Measurements from ENCODE around the gene LRRC56.

LRRC56 gene

DNA sequence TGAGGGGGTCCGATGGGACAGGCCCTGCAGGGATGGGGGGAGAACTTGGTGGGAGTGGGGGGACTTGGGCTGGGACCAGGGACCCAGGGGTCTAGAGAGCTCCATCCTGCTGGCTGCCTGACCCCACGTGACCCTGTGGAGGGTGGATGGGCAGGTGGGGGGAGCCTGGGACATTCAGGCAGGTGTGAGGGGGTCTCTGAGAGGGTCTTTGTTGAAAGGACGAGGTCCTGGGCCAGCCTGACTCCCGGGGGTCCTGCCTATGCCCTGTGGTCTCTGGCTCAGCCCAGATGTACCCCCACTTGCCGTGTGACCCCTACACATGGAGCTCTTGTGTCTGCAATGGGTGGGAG lies 7.5 kb downstream of the LRRC56 start:
- no peak for FAIRE-seq

DNA sequence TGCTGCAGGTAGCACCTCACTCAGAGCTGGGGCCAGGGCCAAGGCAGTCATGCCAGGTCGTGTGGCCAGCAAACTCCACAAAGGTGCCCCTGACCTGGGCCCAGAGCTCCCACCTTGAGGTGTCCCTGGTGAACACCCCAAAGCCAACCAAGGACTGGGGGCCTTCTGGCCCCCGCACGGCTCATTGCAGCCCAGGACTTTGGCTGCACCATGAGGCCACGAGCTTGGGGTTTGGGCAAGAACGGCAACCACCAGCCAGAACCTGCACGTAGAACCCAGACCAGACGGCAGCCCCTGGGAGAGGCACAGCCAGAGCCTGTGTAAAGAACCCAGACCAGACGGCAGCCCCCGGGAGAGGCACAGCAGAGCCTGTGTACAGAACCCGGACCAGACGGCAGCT lies 7.8 kb downstream of the LRRC56 start:
- FAIRE-seq, result no peak

DNA sequence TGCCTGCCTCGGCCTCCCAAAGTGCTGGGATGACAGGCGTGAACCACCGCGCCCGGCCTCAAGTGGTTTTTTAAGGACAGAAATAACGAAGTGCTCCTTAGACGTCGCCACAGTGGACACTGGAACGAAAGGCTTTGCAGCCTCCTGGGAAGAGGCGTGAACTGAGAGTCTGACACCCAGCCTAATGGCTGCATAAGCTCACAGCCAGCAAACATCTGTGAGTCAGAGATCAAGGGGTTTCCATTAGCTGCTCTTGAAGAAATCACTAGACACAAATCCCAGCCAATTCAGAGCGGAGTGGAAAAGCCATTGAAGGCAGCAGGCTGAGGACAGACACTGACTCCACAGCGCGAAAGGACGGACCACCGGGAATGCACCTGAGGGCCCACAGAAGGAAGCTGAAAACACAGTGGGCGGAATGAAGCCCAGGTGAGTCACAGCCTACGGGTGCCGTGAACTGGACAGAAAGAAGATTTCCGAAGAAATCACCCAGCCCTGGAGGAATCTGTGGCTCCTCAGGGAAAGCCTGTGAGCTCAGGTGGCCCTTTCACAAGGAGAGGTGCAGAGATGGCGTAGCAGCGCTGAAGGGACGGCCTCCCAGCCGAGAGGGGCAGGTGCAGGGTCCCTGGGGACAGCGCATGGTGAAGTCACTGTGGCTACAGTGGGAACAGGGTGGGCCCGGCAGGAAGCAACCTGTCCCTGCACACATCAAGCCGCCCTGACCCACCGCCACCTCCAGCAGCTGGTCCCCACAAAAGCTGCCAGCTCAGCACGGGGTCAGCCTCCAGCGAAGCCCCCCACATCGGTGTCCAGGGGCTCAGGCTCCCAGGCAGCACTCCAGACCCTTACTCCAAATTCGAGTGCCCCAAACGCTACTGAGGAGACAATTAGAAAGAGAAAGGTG lies 11.6 kb downstream of the LRRC56 start:
- no peak for FAIRE-seq

DNA sequence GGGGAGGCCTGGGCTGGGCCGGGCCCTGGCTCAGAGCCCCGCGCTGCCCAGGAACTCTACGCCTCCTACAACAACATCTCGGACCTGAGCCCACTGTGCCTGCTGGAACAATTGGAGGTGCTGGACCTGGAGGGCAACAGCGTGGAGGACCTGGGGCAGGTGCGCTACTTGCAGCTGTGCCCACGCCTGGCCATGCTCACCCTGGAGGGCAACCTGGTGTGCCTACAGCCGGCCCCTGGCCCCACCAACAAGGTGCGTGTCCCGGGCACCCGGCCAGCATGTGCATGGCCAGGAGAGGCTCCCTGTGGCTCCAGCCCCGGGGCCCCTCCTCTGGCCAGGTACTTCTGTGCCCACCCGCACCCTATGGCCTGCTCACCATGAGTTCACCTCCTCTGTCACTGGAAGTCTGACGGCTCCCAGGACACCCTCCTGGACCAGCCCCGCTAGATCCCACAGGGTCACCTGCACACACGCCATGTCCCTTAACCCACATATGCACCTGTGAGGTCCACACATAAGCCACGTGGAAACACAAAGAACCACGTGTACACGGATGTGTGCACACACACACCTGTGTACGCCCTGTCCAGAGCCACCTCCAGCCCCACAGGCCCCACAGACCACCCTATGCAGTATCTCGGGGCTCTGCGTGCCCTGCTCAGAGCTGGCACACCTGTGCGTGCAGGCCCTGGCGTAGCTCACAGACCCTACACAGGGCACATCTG lies 12.9 kb downstream of the LRRC56 start:
- FAIRE-seq, result no peak

DNA sequence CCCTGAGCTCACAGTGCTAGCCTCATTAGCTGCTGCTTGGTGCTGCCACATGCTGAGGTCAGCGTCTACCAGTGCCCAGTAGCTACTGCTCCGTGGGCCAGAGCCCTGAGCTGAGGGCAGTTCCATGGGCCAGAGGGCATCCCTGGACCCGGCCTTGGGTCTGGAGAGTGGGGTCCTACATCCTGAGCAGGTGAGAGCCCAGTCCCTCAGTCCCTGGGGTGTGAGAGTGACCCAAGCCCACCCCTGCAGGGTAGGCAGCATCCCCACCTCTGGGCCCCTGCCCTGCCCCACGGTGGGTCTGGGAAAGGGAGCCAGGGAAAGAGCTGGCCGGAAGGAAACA lies 13.4 kb downstream of the LRRC56 start:
- FAIRE-seq, result no peak

DNA sequence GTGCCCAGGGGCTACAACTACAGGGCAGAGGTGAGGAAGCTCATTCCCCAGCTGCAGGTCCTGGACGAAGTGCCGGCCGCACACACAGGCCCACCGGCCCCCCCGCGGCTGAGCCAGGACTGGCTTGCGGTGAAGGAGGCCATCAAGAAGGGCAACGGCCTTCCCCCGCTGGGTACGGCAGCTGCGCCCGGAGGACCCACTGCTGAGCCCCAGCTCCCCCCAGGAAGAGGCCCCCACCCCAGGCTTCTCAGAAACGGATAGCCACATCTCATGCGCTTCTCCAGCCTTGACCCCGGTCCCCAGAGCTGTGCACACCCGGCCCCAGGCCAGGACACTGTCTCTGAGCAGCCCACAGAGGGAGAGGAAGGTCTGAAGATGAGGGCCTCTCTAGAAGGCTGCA lies 13.8 kb downstream of the LRRC56 start:
- FAIRE-seq, result no peak

DNA sequence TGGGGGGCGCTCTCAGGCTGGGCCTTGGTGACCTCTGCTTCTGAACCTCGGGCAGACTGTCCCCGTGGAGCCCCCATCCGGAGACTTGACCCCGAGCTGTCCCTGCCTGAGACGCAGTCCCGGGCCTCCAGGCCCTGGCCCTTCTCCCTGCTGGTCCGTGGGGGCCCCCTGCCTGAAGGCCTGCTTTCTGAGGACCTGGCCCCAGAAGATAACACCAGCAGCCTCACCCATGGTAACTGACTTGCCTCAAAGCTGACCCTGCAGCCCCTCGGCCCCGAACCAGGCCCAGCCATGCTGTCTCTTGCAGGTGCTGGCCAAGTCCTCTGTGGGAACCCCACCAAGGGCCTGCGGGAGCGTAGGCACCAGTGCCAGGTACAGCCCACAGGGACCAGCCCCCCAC lies 14.3 kb downstream of the LRRC56 start:
- no peak for FAIRE-seq

DNA sequence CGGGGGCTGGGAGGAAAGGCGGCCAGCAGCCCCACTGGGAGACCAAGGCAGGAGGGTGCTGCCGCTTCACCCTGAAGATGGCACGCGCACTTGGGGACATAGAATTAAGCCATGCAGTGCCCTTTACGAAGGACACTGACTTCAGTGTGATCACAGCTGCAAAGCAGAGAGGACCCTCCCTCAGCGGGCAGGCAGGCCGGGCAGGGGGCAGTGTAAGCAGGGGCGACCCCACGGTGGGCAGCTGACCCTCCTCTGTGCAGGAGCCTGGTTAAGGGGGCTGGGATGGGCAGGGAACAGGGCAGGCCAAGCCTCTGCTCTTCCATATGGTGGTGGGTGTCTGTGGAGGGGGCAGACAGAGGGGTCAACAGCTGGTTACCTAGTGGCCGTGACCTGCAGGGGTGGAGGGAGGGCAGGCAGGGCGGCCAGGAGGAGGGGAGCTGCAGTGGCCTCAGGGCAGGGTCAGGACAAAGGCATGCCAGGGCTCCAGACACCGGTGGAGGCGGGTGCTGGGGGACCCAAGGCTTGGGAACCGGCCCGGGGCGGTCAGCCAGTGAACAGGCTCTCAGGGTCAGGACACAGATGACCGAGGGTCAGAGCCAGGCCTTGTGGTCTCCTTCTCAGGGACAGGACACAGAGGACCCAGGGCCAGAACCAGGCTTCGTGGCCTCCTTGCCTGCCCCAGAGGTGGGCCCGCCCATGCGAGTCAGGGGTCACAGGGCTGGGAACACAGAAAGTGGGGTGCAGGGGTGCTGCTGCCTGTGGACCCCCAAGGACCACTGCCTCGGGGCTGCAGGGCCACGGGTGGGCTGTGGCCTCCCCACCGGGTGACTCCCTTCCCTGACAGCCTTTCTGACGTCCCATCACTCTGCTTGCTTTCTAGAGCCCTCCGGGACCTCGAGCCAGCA lies 16.0 kb downstream of the LRRC56 start:
- FAIRE-seq, result no peak

DNA sequence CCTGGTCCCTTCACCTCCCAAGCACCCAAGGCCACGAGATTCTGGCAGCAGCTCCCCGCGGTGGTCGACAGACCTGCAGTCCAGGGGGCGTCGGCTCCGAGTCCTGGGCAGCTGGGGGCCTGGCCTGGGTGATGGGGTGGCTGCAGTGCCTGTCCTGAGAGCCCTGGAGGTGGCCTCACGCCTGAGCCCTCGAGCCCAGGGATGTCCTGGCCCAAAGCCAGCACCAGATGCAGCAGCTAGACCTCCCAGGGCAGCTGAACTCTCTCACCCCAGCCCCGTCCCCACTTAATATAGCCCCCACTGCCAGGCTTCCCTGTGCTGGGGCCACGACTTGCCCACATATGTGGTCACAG lies 16.6 kb downstream of the LRRC56 start:
- no peak for FAIRE-seq

DNA sequence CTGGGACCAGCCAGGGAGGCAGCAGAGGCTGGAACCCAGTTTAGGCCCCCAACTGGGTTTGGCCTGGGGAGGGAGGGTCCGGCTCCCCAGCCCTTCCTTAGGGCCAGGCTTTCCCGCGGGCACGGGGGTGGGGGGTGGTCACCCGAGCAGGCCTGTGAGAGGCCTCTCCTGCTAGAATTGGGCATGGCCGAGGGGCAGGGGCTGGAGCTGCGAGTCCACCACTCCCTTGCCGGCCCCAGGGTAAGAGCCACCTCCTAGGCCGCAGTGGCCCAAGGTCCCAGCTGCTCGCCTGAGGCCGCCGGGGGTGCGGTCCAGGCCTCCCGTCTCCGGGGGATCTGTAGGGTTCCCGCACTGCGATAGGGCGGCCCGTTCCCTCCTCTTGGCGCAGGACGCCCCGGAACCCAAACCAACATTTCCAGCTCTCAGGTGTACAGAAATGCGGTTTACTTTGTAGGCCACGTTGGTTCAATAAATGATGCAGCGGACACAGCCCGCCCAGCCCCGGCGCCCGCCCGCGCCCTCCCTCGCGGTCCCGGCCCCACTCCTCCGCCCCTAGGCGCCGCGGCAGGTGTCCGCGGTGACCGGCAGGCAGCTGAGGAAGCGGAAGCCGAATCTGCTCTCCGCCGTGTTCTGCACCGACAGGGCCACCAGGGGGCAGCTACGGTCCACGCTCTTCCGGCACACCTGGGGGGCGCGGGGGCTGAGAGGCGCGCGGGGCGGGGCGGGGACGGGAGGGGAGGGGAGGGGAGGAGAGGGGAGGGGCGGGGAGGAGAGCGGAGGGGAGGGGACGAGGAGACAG lies 17.3 kb downstream of the LRRC56 start:
- FAIRE-seq, result no peak

DNA sequence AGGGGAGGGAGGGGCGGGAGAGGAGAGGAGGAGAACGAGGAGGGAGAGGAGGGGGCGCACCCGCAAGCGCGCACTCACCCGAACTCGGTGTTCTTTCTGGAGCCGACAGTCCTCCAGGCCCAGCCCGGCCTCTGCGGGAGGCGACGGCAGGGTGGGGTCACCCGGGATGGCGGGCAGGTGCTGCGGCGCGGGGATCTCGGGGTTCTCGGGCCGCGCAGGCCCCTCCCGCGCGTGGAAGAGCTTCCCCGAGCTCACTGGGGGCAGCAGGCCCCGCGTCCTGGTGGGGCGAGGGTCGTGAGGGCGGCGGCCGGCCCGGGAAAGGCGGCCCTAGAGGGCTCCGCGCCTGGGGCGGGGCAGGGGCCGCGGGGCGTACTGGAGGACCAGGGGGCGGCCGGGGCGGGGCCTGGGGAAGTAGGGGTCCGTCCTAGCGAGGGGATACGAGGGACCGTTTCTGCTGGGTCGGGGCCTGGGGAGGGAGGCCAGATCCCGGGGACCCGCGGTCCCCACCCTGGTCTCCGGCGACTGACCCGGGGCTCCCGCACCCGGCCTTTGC lies 18.0 kb downstream of the LRRC56 start:
- FAIRE-seq, result no peak

DNA sequence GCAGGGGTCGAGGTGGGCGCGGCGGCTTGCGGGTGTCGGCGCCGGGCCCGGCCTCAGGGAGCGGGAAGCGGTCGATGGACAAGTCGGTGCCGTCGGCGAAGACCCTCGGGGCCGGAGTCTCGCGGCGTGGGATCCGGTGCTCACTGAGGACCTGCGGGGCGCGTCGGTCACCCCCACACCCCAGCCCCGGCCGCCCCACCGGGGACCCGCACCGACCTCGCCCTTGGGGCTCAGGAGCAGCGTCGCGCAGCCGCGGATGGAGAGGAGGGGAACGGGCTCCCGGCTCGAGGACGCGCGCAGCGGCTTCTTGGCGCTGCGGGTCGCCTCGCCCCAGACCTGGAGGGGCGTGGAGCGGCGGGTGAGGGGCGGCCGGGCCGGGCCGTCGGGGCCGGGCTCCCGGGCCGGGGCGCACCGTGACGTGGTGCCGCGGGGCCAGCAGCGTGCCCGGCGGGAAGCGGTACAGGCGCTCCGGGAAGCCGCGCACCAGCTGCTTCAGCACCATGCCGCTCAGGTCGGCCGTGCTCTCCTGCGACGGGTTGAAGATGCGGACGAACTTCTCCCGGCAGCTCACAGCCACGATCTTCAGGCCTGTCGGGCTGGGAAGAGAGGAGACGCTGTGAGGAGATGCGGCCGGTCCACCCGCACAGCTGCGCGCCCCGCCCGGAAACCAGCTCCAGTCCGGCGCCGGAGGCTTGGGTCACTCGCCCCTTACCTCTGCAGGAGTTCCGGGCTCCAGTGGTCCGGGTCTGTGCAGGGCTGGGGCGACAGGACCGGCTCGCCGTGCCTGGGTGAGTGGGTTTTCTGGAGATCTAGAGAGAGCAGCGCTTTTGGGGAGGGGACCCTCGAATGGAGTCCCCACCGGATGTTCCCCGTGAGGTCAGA lies 18.7 kb downstream of the LRRC56 start:
- FAIRE-seq, result no peak

DNA sequence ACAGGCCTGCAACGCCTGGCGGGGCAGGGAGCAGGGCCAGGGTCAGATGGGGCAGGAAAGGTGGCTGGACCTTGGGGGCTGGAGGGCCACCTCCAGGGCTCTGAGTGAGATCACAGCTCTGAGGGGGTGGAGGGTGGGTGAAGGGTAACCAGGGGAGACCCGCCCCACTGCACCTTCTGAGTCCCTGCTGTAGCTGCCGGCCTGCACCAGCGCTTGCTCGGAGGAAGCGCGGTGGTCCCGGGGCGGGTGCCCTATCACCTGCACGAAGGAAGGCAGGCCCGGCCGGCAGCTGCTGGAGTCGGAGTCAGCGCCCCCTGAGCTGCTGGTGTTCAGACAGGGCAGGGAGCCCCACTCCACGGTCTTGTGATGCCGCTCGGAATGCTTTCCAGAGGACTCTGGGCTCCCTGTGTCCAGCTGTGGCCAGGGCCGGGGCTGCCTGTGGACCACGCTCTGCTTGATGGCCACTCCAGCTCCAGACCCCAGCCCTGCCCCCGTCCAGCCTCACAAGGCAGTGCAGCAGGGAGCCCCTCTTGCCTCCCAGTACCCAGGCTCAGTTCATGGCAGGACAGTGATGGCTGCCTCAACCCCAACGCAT lies 19.4 kb downstream of the LRRC56 start:
- no peak for FAIRE-seq

DNA sequence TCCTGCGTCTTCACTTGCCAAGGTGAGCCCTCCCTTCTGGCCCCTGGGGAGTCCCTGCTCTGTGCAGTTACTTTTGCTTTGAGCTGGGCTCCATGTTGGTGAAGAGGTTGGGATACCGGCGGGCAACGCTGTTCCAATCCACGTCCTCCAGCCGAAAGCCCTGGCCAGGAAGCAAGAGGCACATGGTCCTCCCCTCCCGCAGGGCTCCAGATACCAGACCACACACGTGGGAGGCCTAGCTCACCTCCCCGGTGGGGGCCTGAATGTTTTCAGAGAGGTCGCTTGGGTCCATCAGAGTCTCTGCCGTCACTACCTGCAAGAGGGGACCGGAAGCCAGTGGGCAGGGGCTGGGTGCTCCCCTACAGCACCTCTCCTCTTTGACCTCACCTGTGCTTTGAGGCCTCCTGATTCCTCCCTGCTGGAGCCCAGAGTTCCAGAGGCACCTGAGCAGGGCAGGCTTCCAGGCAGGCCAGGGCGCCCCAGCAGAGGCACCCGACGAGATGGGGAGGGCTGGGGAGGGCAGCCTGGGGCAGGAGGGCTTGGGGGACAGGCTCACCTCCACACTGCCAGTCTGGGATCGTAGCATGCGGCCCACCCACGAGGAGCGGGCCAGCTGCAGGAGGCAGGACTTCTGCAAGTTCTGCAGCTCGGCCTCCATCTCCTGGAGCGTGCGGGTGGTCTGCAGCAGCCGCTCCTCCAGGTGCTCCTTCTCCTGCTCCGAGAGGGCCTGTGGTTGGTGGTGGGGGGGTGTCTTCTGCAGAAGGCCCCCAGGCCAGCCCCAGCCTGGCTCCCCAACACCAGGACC lies 20.2 kb downstream of the LRRC56 start:
- no peak for FAIRE-seq

DNA sequence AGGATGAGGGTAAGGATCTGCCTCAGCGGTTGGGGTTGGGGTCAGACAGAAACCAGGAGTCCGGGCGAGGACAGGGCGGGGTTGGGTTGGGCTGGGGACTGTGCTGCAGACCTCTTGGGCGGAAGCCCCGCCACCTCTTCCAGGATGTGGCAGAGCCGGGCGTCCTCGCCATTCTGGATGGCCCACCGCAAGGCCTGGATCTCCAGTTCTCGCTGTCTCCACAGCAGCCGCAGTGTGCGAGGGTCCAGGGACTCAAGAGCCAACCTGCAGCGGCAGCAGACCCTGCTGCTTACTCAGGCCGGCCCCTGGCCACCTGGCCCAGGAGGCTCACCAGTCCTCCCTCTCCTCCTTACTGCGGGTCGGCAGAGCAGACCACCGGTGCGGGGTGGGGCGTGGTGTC lies 21.2 kb downstream of the LRRC56 start:
- no peak for FAIRE-seq

DNA sequence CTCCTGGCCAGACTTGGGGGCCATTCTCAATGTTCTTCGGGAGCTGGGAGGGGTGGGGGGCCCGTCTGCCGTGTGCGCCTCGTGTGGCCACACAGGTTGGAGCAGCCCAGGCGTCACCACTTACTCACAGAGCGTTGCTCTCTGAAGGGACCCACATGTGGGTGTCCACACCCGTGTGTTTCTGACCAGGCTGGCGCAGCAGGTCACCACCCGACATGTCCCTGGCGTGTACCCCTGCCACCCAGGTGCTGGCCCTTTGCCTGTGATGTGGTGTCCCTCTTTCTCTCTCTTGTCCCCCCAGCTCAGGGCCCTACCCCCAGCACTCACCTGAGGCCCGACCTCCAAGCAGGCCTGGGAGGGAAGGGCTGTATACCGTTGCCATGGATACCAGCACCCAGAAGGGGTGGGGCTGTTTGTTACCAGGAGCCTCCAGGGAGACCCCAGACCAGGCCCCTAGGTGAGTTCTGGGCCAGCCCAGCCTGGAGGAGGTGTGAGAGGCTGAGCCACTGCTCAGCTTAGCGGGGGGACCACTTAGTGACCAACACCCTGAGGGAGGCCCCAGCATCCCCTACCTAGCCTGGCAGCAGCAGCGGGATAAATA lies 21.8 kb downstream of the LRRC56 start:
- no peak for FAIRE-seq

DNA sequence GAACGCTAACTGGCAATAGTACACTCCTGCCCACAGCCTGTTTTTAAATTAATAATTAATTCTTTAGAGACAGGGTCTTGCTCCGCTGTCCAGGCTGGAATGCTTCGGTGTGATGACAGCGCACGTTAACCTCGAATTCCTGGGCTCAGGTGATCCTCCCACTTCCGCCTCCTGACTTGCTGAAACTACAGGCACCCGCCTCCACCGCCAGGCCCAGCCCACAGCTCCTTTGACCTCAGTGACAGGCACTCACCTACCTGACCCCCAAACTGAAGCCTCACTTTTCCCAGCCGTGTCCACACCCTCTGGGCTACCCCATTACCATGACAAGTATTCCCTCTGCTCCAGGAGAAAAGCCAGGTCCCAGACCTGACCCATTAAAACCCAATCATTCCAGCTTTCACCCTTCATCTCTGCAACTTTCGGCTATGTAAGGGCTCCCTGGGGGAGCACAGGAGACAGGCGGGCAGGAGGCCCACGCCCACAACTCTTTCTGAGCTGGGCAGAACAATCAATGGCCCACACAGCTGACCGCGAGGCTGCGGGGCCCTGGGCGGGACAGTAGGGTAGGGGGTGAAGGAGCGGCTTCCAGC lies 22.5 kb downstream of the LRRC56 start:
- no peak for FAIRE-seq

DNA sequence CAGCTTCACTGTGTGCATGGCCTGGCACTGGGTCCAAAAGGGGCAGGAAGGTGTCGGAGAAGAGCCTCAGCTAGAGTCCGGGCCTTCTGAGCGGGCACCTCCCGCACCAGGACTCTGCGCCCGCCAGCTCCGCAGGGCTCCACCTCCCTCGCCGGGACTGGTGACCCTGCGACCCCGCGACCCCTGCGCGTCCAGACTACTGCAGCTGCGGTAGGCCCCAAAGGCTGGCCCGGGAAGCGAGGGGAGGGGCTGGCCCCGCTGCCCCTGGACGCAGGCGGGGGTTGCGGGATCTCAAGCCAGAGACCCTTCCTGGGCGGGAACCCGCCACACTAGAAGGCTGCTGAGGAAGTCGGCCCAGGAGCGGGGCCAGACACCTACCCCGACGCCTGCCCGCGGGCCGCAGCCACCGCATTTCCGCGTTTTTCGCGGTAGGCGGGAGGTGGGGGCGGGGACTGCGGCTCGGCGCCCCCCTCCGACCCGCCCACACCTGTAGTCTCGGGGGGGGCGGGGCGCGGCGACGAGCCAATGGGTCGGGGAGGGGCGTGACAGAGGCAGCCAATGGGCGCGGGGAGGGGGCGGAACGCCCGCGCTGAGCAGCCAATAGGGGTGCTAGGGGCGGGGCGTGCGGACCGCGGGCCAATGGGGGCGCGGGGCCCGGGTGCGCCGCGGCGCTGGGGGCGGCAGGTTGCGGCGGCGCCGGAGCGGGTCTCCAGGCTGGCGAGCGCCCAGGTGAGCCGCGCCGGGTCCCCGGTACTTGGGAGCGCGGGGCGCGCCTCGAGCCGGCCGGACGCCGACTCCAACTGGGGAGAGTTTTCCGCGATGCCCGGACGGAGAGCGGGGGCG lies 23.2 kb downstream of the LRRC56 start, which contains the start of the genes LMNTD2 and RASSF7:
LMNTD2 (minus strand) TSS at position 434 of the 843 bp plus-strand sequence; CDS start at position 412, 22 bp downstream.
RASSF7 (plus strand) TSS at position 666 of the 843 bp plus-strand sequence. CDS start 799 bp downstream, outside the sequence.
- no peak for FAIRE-seq

Data from G401.6 (cell line).